ENCODE data around the gene CHML. TPM values are rescaled to one million over a fixed set of nuclear protein-coding genes. Genes with fewer than 3 reads are reported as not detected.

The CHML gene
- total and polyA plus RNA-seq, 12 donors: 1.7 to 11.4 (median 7.7) TPM

DNA sequence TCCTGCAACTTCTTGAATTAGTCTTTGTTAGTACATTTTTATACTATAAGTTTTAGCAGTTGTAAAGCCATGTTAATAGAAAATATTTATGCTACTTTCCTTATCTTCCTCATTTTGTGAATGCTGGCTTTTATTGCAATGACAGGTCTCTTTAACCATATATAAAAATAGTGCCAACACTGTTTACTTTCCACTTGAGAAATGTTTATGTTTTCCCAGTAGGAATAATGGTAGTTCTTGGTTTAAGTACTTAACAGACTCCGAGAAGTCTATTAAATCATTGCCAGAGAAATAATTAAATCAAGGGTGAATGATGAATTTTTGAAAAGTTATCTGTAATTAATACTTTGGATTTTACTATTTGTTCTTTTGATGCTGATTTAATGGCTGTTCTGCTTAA lies 9.7 kb downstream of the CHML start:
- Histone ChIP-seq H3K9me3 (no peaks in the 10 kb centered on the region), H3K4me1 (peaks cover 0 to 13% (median 0%) of the 10 kb centered on the region in 9 donors), H3K4me3 (no peak overlapping the region), H3K36me3 (peaks cover 0 to 23% (median 0%) of the 10 kb centered on the region in 9 donors), H3K27me3 (no peaks in the 10 kb centered on the region), H3K27ac (no peak overlapping the region)
- DNase-seq: no peak
- intact Hi-C loops (cut with DNase I): no loop called here
- TF ChIP-seq, protein P1, sequence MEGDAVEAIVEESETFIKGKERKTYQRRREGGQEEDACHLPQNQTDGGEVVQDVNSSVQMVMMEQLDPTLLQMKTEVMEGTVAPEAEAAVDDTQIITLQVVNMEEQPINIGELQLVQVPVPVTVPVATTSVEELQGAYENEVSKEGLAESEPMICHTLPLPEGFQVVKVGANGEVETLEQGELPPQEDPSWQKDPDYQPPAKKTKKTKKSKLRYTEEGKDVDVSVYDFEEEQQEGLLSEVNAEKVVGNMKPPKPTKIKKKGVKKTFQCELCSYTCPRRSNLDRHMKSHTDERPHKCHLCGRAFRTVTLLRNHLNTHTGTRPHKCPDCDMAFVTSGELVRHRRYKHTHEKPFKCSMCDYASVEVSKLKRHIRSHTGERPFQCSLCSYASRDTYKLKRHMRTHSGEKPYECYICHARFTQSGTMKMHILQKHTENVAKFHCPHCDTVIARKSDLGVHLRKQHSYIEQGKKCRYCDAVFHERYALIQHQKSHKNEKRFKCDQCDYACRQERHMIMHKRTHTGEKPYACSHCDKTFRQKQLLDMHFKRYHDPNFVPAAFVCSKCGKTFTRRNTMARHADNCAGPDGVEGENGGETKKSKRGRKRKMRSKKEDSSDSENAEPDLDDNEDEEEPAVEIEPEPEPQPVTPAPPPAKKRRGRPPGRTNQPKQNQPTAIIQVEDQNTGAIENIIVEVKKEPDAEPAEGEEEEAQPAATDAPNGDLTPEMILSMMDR (IDR thresholded peaks at IDR 0.05): no peak
- WGBS, 2 donors: 89 to 95% methylated on average over 1 of the region's 1 CpG
- ATAC-seq: no peak

DNA sequence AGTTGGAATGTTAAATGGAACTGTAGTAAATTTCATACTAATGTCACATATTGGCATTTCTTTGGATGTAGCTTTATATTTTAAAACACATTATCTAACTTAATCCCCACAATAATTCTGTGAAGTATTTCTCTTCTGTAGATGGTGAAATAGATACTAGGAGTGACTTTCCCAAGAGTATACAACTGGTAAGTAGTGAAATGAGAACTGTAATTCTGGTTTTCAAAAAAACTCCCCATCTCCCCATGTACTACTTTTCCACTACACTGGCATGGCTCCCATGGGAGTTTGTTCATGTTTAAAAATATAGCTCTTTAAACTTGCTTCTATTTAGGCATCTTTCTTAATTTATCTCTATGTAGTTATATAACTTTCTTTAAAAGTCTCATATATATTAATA lies 10.2 kb downstream of the CHML start:
- intact Hi-C loops (cut with DNase I): no loop called here
- Histone ChIP-seq H3K27ac (no peak overlapping the region), H3K9me3 (no peaks in the 10 kb centered on the region), H3K4me1 (peaks cover 0 to 13% (median 2%) of the 10 kb centered on the region in 9 donors), H3K4me3 (no peak overlapping the region), H3K27me3 (no peaks in the 10 kb centered on the region), H3K36me3 (peaks cover 0 to 18% (median 0%) of the 10 kb centered on the region in 9 donors)
- TF ChIP-seq, protein P1 (IDR thresholded peaks at IDR 0.05): no peak
- no peak for DNase-seq
- no peak for ATAC-seq

DNA sequence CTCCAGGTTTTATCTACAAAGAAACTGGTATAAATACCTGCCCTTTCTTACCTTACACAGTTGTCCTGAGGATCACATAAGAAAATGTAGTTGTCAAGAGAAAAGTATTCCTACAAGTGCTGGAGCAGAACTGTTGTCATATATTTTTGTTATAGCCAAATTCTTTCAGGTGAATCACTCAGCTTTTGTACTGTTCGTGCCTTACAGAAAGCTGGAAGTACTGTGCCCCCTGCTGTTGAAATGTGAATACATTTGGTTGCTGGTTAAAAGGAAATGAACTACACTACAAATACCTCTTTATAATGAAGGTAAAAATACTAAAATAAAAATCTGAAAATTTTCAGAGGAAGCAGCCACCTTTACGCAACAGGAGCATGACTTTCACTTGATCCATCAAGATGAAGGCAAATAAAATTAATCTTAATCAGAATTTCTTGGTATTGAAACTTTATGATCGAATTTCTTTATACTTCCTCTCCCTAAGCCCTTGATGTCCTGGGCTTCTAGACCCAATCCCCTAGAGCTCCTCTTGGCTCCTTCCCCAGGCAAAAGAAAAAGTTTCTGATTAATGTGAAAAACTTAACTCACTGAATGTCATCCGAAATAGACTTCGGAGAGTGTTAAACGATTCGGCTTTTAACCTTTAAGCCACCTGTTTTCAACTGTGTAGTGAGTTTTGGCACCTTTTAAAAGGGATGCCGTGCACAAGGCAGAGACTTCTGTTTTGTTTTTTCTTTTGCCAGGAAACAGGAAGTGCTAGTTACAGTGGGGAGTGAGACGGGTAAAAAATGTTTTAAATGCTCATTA lies 12.5 kb downstream of the CHML start:
- H3K36me3 ChIP-seq: peaks cover 0 to 6% (median 0%) of the 10 kb centered on the region in 9 donors
- no peaks in the 10 kb centered on the region for H3K9me3 ChIP-seq
- 28 to 42% methylated on average over 9 of the region's 9 CpGs for WGBS, 2 donors
- H3K4me1 ChIP-seq: peaks cover 0 to 13% (median 2%) of the 10 kb centered on the region in 9 donors
- ATAC-seq (peak in 1 of 8 donors; percentile 31), DNase-seq (no peak)
- H3K4me3 ChIP-seq: peak overlapping the region in 1 of 10 donors; percentile 19
- no peak overlapping the region for H3K27ac ChIP-seq
- H3K27me3 ChIP-seq: no peaks in the 10 kb centered on the region
- TF ChIP-seq, protein P1 (IDR thresholded peaks at IDR 0.05): peak in 8 of 9 donors; percentile 7 to 67 (median 56)
- intact Hi-C loops (cut with DNase I): loop anchor here in 6 of 10 donors (1.0 to 10.0 kb wide), 3 partner anchors 93 to 96 kb away; partner anchors contain the start of gene KMO (in 5 of the 6)

GRCh38 chr1:241624935-241625334 lies 15.2 kb downstream of the CHML start:
- intact Hi-C loops (cut with DNase I): loop anchor here in 5 of 10 donors (5.0 to 10.0 kb wide), 2 partner anchors 90 to 93 kb away; partner anchors contain the start of gene KMO (in 5 of the 5)
- no peaks in the 10 kb centered on the region for H3K36me3 ChIP-seq
- no peak overlapping the region for H3K27ac ChIP-seq
- DNase-seq (no peak), ATAC-seq (no peak)
- TF ChIP-seq, protein P1 (IDR thresholded peaks at IDR 0.05): no peak
- no peaks in the 10 kb centered on the region for H3K9me3 ChIP-seq
- 73 to 77% methylated on average over 2 of the region's 2 CpGs for WGBS, 2 donors
- peaks cover 0 to 14% (median 2%) of the 10 kb centered on the region in 9 donors for H3K4me1 ChIP-seq
- no peaks in the 10 kb centered on the region for H3K27me3 ChIP-seq
- no peak overlapping the region for H3K4me3 ChIP-seq

All from heart right ventricle (tissue), 16 donors.